GM13977 (cell line): Measurements from ENCODE around the gene GGTLC2.

Source experiments
- DNase-seq: peaks from one replicate; pipeline ENCODE4 v3.0.0; 2012; ENCODE audit warnings: low spot score
- in situ Hi-C: fragments of 300-500 bp; cut with MboI; formaldehyde crosslinking; loops from one replicate; pipeline ENCODE4 v1.12.0; 2022; ENCODE audit warnings: low sequenced_read_pairs, low pct_unique_long_range_greater_than_20kb, mixed read lengths, inconsistent platforms; ENCODE audit not compliant: unreplicated experiment
- TF ChIP-seq, protein P1 (sequence below): IDR thresholded peaks from 2 replicates; pipeline ENCODE4 v1.5.1; 2012; ENCODE audit warnings: mild to moderate bottlenecking, control low read depth; ENCODE audit not compliant: insufficient read depth; ENCODE audit errors: extremely low read depth, missing control alignments

GGTLC2 gene

GRCh38 chr22:22687638-22688500 is 43.5 kb downstream of the GGTLC2 start:
- DNase-seq, result peak; percentile 20
- TF ChIP-seq, protein P1, sequence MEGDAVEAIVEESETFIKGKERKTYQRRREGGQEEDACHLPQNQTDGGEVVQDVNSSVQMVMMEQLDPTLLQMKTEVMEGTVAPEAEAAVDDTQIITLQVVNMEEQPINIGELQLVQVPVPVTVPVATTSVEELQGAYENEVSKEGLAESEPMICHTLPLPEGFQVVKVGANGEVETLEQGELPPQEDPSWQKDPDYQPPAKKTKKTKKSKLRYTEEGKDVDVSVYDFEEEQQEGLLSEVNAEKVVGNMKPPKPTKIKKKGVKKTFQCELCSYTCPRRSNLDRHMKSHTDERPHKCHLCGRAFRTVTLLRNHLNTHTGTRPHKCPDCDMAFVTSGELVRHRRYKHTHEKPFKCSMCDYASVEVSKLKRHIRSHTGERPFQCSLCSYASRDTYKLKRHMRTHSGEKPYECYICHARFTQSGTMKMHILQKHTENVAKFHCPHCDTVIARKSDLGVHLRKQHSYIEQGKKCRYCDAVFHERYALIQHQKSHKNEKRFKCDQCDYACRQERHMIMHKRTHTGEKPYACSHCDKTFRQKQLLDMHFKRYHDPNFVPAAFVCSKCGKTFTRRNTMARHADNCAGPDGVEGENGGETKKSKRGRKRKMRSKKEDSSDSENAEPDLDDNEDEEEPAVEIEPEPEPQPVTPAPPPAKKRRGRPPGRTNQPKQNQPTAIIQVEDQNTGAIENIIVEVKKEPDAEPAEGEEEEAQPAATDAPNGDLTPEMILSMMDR, result peak; percentile 36
- in situ Hi-C loops, result no loop called here

DNA sequence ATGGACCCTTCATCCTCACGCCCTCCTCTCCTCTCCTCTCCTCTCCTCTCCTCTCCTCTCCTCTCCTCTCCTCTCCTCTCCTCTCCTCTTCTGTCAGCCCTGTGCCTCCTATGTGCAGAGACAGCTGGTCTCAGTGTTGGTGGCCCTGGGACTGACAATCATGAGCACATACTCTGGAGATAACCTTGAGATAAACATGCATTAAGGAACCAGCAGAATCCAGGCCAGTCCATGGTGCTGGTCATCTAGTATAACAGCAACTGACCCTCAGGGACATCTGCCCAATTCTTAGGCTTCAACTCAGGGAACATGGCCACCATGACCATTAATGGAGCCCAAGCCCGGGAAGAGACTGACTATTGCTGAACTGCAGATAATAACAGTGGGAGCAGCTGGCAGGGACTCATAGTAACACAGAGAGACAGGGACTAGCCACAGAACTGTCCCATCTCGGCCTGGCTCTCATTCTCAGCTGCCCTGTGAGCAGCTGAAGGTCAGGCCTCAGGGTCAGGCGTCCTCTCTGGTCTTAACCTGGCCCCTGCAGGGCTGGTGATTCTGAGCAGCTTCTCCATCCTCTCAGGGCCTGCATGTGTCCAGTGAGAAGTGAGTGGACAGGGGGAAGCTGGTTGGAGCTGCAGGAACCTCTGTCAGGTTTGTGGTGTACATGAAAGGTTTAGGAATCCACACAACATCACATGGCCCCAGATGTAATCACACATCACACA is 45.4 kb downstream of the GGTLC2 start:
- TF ChIP-seq, protein P1, result no peak
- no peak for DNase-seq
- in situ Hi-C loops, result no loop called here

DNA sequence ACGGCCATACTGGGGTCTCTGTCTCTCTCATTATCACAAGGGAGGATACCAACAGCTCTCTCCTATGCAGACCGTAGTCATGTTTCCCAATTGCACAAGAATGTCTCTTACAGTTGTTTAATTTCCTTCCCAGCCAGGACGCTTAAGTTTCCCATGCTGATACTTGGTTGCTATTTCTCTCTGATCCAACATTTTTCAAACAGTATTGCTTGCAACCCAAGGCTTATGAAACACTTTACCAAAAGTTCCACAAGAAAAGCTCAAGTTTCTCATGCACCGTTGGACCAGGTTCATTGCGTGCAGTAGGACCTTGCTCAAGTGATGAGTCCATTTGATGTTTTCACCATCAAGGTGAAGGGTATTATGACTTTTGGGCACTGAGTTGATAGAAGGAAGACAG is 46.6 kb downstream of the GGTLC2 start:
- in situ Hi-C loops, result no loop called here
- no peak for DNase-seq
- TF ChIP-seq, protein P1, result no peak

- DNase-seq, result no peak
- in situ Hi-C loops, result no loop called here
- TF ChIP-seq, protein P1, result no peak
Observed at GRCh38 chr22:22691716-22692701, 47.6 kb downstream of the GGTLC2 start.

DNA sequence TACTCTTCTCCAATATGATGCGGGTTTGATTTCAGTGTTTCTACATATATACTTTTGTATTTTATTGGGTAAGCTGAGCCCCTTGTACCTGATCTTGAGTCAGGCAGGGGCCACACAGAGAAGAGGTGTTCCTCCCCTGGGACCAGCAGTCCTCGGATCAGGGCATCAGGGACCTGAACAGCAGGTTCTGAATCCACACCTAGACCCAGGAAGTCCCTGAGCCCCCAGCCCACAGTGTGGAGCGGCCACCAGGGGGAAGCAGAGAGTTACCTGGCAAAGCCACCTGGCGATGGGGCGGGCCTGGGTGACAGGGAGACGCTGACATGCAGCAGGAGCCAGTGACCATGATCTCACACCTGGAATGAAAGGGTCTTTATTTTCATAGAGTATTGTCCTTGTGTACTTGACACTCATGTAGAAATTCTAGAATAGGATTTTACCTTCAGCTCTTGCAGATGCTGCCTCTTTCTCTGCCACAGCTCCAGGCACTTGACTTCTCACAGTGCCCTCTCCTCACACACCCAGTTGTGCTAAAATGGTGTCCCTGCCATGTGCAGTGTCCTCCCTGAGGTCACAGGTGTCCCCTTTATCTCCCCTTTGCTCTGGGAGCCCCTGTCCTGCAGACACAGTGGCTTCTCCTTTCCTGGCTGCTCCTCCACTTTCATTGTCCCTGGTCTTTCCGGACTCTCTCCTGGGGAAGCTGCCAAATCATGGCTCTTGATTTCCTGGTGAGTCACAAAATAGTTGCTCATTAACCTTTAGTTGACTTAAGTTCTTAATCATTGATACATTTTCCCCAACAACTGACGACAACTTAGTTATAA is 48.5 kb downstream of the GGTLC2 start:
- in situ Hi-C loops, result no loop called here
- DNase-seq, result peak; percentile 36
- TF ChIP-seq, protein P1, result peak; percentile 36
